H9 (cell line): ENCODE results near the gene GGCX. TPM values are rescaled to one million over a fixed set of nuclear protein-coding genes. Genes with fewer than 3 reads are reported as not detected.

Experiments
- DNase-seq: peaks from one replicate; pipeline ENCODE4 v3.0.0-alpha.2; 2017
- H2AFZ ChIP-seq: one replicate; pipeline ENCODE4 v1.6.1; 2013; ENCODE audit warnings: mild to moderate bottlenecking, low read length, control low read depth, moderate library complexity
- H2AK5ac ChIP-seq: 2 replicates; pipeline ENCODE4 v1.6.1; 2013; ENCODE audit warnings: low read length, control low read depth, mixed read lengths; ENCODE audit not compliant: insufficient read length
- H2BK120ac ChIP-seq: one replicate; pipeline ENCODE4 v1.6.1; 2013; ENCODE audit warnings: low read depth, mild to moderate bottlenecking, low read length, control low read depth, inconsistent platforms; ENCODE audit not compliant: poor library complexity, severe bottlenecking
- H2BK12ac ChIP-seq: 2 replicates; pipeline ENCODE4 v1.6.1; 2013; ENCODE audit warnings: low read length, control low read depth, mixed read lengths, low read depth; ENCODE audit not compliant: insufficient read length
- H2BK15ac ChIP-seq: 2 replicates; pipeline ENCODE4 v1.6.1; 2013; ENCODE audit warnings: low read depth, low read length, control low read depth
- H2BK20ac ChIP-seq: one replicate; pipeline ENCODE4 v1.6.1; 2013; ENCODE audit warnings: low read depth, mild to moderate bottlenecking, low read length, control low read depth, inconsistent platforms; ENCODE audit not compliant: poor library complexity, severe bottlenecking
- H2BK5ac ChIP-seq: 2 replicates; pipeline ENCODE4 v1.6.1; 2013; ENCODE audit warnings: low read length, control low read depth, mixed read lengths; ENCODE audit not compliant: insufficient read length
- H3K14ac ChIP-seq: 2 replicates; pipeline ENCODE4 v1.6.1; 2013; ENCODE audit warnings: low read length, control low read depth; ENCODE audit not compliant: insufficient read depth
- H3K18ac ChIP-seq: 2 replicates; pipeline ENCODE4 v1.6.1; 2013; ENCODE audit warnings: low read depth, mild to moderate bottlenecking, mixed read lengths, low read length, control low read depth; ENCODE audit not compliant: insufficient read length
- H3K23ac ChIP-seq: 2 replicates; pipeline ENCODE4 v1.6.1; 2013; ENCODE audit warnings: low read length, control low read depth, mixed read lengths, low read depth; ENCODE audit not compliant: insufficient read length
- H3K23me2 ChIP-seq: 2 replicates; pipeline ENCODE4 v1.6.1; 2013; ENCODE audit warnings: low read depth, mild to moderate bottlenecking, mixed read lengths, low read length, control low read depth; ENCODE audit not compliant: insufficient read length, poor library complexity, severe bottlenecking
- H3K27ac ChIP-seq: 2 replicates; pipeline ENCODE4 v1.5.1; 2013; ENCODE audit warnings: low read length, control low read depth, mixed read lengths, low read depth; ENCODE audit not compliant: insufficient read length
- H3K27me3 ChIP-seq: 2 replicates; pipeline ENCODE4 v1.6.1; 2013; ENCODE audit warnings: low read length, control low read depth, inconsistent platforms; ENCODE audit not compliant: insufficient read depth
- H3K4ac ChIP-seq: 2 replicates; pipeline ENCODE4 v1.6.1; 2013; ENCODE audit warnings: low read depth, mild to moderate bottlenecking, control low read depth, inconsistent platforms, low read length, moderate library complexity
- H3K4me1 ChIP-seq: 2 replicates; pipeline ENCODE4 v1.6.1; 2013; ENCODE audit warnings: low read length, control low read depth, inconsistent platforms; ENCODE audit not compliant: insufficient read depth
- H3K4me2 ChIP-seq: 2 replicates; pipeline ENCODE4 v1.6.1; 2013; ENCODE audit warnings: low read length, control low read depth, mixed read lengths; ENCODE audit not compliant: insufficient read length, insufficient read depth
- H3K56ac ChIP-seq: 2 replicates; pipeline ENCODE4 v1.6.1; 2013; ENCODE audit warnings: low read depth, mild to moderate bottlenecking, mixed read lengths, low read length, control low read depth; ENCODE audit not compliant: insufficient read length
- H3K79me1 ChIP-seq: 2 replicates; pipeline ENCODE4 v1.6.1; 2013; ENCODE audit warnings: low read depth, mild to moderate bottlenecking, moderate library complexity, low read length, control low read depth, inconsistent platforms; ENCODE audit not compliant: insufficient read depth, poor library complexity, severe bottlenecking
- H3K79me2 ChIP-seq: 2 replicates; pipeline ENCODE4 v1.6.1; 2013; ENCODE audit warnings: low read length, control low read depth, inconsistent platforms; ENCODE audit not compliant: insufficient read depth
- H3K9ac ChIP-seq: 2 replicates; pipeline ENCODE4 v1.6.1; 2013; ENCODE audit warnings: low read length, control low read depth, mixed read lengths; ENCODE audit not compliant: insufficient read length; ENCODE audit errors: extremely low read depth
- H3K9me3 ChIP-seq: one replicate; pipeline ENCODE4 v1.6.1; 2013; ENCODE audit warnings: low read depth, low read length, inconsistent platforms; ENCODE audit not compliant: control insufficient read depth
- H3T11ph ChIP-seq: one replicate; pipeline ENCODE4 v1.6.1; 2013; ENCODE audit warnings: mild to moderate bottlenecking, low read length, control low read depth, inconsistent platforms
- H4K20me1 ChIP-seq: one replicate; pipeline ENCODE4 v1.6.1; 2013; ENCODE audit not compliant: control insufficient read depth, insufficient read length, insufficient read depth
- H4K5ac ChIP-seq: 2 replicates; pipeline ENCODE4 v1.6.1; 2013; ENCODE audit warnings: low read depth, mild to moderate bottlenecking, mixed read lengths, low read length, control low read depth; ENCODE audit not compliant: insufficient read length
- H4K8ac ChIP-seq: replicated peaks from 2 replicates; pipeline ENCODE4 v1.6.1; 2013; ENCODE audit warnings: low read length, control low read depth, mixed read lengths, low read depth; ENCODE audit not compliant: insufficient read length
- H4K91ac ChIP-seq: 2 replicates; pipeline ENCODE4 v1.6.1; 2013; ENCODE audit warnings: low read depth, mild to moderate bottlenecking, moderate library complexity, mixed read lengths, low read length, control low read depth; ENCODE audit not compliant: insufficient read length
- H3K27ac Mint-ChIP-seq, 3 experiments: 2 replicates in 2 of 3; 3 replicates in 1 of 3; pipeline ENCODE4 v1.8.0; 2020 to 2021; ENCODE audit warnings: mixed read lengths in 3 of 3, mild to moderate bottlenecking in 1 of 3, moderate library complexity in 1 of 3
- H3K27me3 Mint-ChIP-seq: 2 replicates; pipeline ENCODE4 v1.8.0; 2021; ENCODE audit warnings: low read depth, mild to moderate bottlenecking, moderate library complexity, mixed read lengths
- H3K36me3 Mint-ChIP-seq, 3 experiments: 2 replicates in 2 of 3; 3 replicates in 1 of 3; pipeline ENCODE4 v1.8.0; 2020 to 2021; ENCODE audit warnings: low read depth in 3 of 3, mixed read lengths in 3 of 3; ENCODE audit not compliant: insufficient read depth in 1 of 3
- H3K4me1 Mint-ChIP-seq, 2 experiments: 2 replicates each; pipeline ENCODE4 v1.8.0; 2020; ENCODE audit warnings: mixed read lengths in 2 of 2
- H3K4me3 Mint-ChIP-seq, 2 experiments: 2 replicates in 1 of 2; 3 replicates in 1 of 2; pipeline ENCODE4 v1.8.0; 2020 to 2021; ENCODE audit warnings: mild to moderate bottlenecking in 2 of 2, mixed read lengths in 2 of 2, moderate library complexity in 1 of 2
- H3K9me3 Mint-ChIP-seq, 2 experiments: 2 replicates in 1 of 2; 3 replicates in 1 of 2; pipeline ENCODE4 v1.8.0; 2020; ENCODE audit warnings: mild to moderate bottlenecking in 2 of 2, mixed read lengths in 2 of 2, moderate library complexity in 1 of 2
- WGBS: extraction: QIAGEN DNeasy Blood & Tissue Kit; methylation state at CpG from one replicate; pipeline ENCODE4 v1.1.7; 2013; ENCODE audit warnings: missing lambda C conversion rate, low lambda C conversion rate, mixed read lengths; ENCODE audit not compliant: insufficient read length; ENCODE audit errors: extremely low coverage; 5-methylcytosine and 5-hydroxymethylcytosine counted together
- total RNA-seq: library from RNA; stranded (reverse); gene quantifications from 2 replicates; pipeline ENCODE4 v1.2.1, GENCODE V29; 2021
- TF ChIP-seq, protein P1 (sequence below): fragments of 200-600 bp; sonication (generic); conservative IDR thresholded peaks from 3 replicates; pipeline ENCODE4 v1.8.0; 2021; ENCODE audit warnings: antibody characterized with exemption, mild to moderate bottlenecking

Gene GGCX
- total RNA-seq, 1 experiment from 2014 or later: 32.9 TPM

GRCh38 chr2:85503168-85503850 is 58.0 kb downstream of the GGCX start:
- Histone ChIP-seq H3K14ac (no peak overlapping the region; the same call in 1 of the 2 replicates), H4K20me1 (no peaks in the 10 kb centered on the region), H3K4me1 (0 out of 2 replicates have a peak, but pooled peaks cover 2% of the 10 kb centered on the region), H4K8ac (no peak overlapping the region), H3K4me2 (no peak overlapping the region), H3K18ac (no peak overlapping the region), H3K23me2 (no peaks in the 10 kb centered on the region), H3K9me3 (no peaks in the 10 kb centered on the region), H3K79me1 (no peaks in the 10 kb centered on the region), H3K56ac (no peak overlapping the region), H2BK5ac (no peak overlapping the region), H2BK120ac (no peak overlapping the region), H3K79me2 (no peaks in the 10 kb centered on the region), H4K91ac (no peak overlapping the region), H4K5ac (no peak overlapping the region), H2BK15ac (no peak overlapping the region), H2AK5ac (no peak overlapping the region), H2BK20ac (no peak overlapping the region), H3K27ac (no peak overlapping the region), H3K27me3 (no peaks in the 10 kb centered on the region), H3K23ac (no peak overlapping the region), H3K4ac (no peak overlapping the region), H2AFZ (no peak overlapping the region), H2BK12ac (no peak overlapping the region), H3K9ac (no peak overlapping the region), H3T11ph (no peak overlapping the region)
- Mint-ChIP-seq H3K27me3 (no peaks in the 10 kb centered on the region), H3K4me3 (no peak overlapping the region), H3K36me3 (no peaks in the 10 kb centered on the region), H3K27ac (no peak overlapping the region), H3K9me3 (peaks cover 0 to 3% of the 10 kb centered on the region in 2 experiments; a peak in 1 of 5 replicates), H3K4me1 (peaks cover 8 to 15% of the 10 kb centered on the region in 2 experiments)
- DNase-seq: no peak
- no CpG with 5 or more reads among the region's 17 CpGs for WGBS
- TF ChIP-seq, protein P1, sequence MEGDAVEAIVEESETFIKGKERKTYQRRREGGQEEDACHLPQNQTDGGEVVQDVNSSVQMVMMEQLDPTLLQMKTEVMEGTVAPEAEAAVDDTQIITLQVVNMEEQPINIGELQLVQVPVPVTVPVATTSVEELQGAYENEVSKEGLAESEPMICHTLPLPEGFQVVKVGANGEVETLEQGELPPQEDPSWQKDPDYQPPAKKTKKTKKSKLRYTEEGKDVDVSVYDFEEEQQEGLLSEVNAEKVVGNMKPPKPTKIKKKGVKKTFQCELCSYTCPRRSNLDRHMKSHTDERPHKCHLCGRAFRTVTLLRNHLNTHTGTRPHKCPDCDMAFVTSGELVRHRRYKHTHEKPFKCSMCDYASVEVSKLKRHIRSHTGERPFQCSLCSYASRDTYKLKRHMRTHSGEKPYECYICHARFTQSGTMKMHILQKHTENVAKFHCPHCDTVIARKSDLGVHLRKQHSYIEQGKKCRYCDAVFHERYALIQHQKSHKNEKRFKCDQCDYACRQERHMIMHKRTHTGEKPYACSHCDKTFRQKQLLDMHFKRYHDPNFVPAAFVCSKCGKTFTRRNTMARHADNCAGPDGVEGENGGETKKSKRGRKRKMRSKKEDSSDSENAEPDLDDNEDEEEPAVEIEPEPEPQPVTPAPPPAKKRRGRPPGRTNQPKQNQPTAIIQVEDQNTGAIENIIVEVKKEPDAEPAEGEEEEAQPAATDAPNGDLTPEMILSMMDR: no peak; the same call in 2 of the 3 replicates
